NCI-H345 (cell line): ENCODE results near the gene DEXI.

Source experiments
- DNase-seq: peaks from one replicate; lab custom pipeline; 2025; lab: John Stamatoyannopoulos, UW

The DEXI gene

GRCh38 chr16:10941127-10941933, 938 bp downstream of the DEXI start:
- no peak for DNase-seq

- DNase-seq = no peak
These were observed 1.7 kb downstream of the DEXI start for GRCh38 chr16:10940501-10941079.

- DNase-seq = no peak
These were observed 2.5 kb downstream of the DEXI start for GRCh38 chr16:10939649-10940234.

- DNase-seq = no peak
These were observed 3.2 kb downstream of the DEXI start for GRCh38 chr16:10938796-10939648.

GRCh38 chr16:10938321-10938720, 3.9 kb downstream of the DEXI start:
- no peak for DNase-seq

GRCh38 chr16:10937068-10937859, 5.0 kb downstream of the DEXI start:
- no peak for DNase-seq

GRCh38 chr16:10936272-10936984, 5.8 kb downstream of the DEXI start:
- no peak for DNase-seq

- DNase-seq = no peak
These were observed 6.9 kb downstream of the DEXI start for GRCh38 chr16:10935226-10935915.

- DNase-seq = no peak
These were observed 7.8 kb downstream of the DEXI start for GRCh38 chr16:10934325-10935107.

GRCh38 chr16:10933865-10934264, 8.4 kb downstream of the DEXI start:
- no peak for DNase-seq

GRCh38 chr16:10932959-10933710, 9.1 kb downstream of the DEXI start:
- DNase-seq = no peak

GRCh38 chr16:10931977-10932632, 10.2 kb downstream of the DEXI start:
- DNase-seq = no peak

- no peak for DNase-seq
These were observed 11.1 kb downstream of the DEXI start for GRCh38 chr16:10931134-10931533.

GRCh38 chr16:10930755-10931093, 11.5 kb downstream of the DEXI start:
- DNase-seq = no peak

- DNase-seq = peak; percentile 45
These were observed 12.2 kb downstream of the DEXI start for GRCh38 chr16:10929853-10930754.

- DNase-seq = peak; percentile 81
These were observed 13.2 kb downstream of the DEXI start for GRCh38 chr16:10929097-10929496.

GRCh38 chr16:10927497-10928112, 14.7 kb downstream of the DEXI start:
- DNase-seq = no peak
